Measurements from ENCODE around the gene BFSP1.

DNA sequence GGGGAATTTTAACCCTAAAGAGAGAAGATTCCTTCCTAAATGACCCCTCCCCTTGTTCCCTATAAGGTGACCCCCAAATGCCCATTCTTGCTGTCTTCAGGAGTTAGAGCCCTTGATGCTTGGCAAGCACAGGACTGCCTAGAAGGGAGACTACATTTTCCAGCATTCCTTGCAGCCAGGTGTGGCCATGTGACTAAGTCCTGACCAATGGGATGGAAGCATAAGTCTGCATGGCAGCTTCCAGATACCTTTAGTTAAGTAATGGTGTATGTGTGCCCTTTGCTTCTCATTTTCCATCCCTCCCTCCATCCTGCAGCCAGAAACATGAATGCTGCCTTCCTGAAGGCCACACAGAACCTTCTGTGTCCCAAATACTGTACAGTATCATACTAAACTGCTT lies 5.5 kb downstream of the BFSP1 start:
- TF ChIP-seq ZNF2 (tag by site-specific recombination; IDR thresholded peaks at IDR 0.05) (no peak), ZNF138 (tag by site-specific recombination; IDR thresholded peaks at IDR 0.05; ENCODE audit: borderline replicate concordance) (no peak), ZNF157 (tag by site-specific recombination; IDR thresholded peaks at IDR 0.05) (no peak), YY2 (tag by site-specific recombination; IDR thresholded peaks at IDR 0.05) (no peak), MZF1 (tag by site-specific recombination; IDR thresholded peaks at IDR 0.05; ENCODE audit: borderline replicate concordance) (no peak), ZBTB7A (tag by site-specific recombination; IDR thresholded peaks at IDR 0.05; ENCODE audit: low read depth) (no peak), CTCF (tag by site-specific recombination; IDR thresholded peaks at IDR 0.05) (no peak), ZBTB1 (tag by site-specific recombination; IDR thresholded peaks at IDR 0.05) (no peak)
- TF ChIP-seq, protein P1, sequence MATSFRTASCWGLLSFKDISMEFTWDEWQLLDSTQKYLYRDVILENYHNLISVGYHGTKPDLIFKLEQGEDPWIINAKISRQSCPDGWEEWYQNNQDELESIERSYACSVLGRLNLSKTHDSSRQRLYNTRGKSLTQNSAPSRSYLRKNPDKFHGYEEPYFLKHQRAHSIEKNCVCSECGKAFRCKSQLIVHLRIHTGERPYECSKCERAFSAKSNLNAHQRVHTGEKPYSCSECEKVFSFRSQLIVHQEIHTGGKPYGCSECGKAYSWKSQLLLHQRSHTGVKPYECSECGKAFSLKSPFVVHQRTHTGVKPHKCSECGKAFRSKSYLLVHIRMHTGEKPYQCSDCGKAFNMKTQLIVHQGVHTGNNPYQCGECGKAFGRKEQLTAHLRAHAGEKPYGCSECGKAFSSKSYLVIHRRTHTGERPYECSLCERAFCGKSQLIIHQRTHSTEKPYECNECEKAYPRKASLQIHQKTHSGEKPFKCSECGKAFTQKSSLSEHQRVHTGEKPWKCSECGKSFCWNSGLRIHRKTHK (tag by site-specific recombination; IDR thresholded peaks at IDR 0.05), result no peak
- TF ChIP-seq, protein P2, sequence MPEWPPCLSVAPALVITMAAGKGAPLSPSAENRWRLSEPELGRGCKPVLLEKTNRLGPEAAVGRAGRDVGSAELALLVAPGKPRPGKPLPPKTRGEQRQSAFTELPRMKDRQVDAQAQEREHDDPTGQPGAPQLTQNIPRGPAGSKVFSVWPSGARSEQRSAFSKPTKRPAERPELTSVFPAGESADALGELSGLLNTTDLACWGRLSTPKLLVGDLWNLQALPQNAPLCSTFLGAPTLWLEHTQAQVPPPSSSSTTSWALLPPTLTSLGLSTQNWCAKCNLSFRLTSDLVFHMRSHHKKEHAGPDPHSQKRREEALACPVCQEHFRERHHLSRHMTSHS (tag by site-specific recombination; IDR thresholded peaks at IDR 0.05), result no peak
